ENCODE results near the gene ZNF215.

GRCh38 chr11:6911948-6912347 lies 14.3 kb upstream of the ZNF215 start:
- no peak for TF ChIP-seq CTCF (IDR thresholded peaks at IDR 0.05)
- no peak for TF ChIP-seq POLR2A (IDR thresholded peaks at IDR 0.05)
